SK-N-SH treated with all-trans-retinoic acid at 6 μM for 48 hours (cell line): ENCODE measurements around the gene UBE2Q2.

ENCODE experiments used
- PPARA ChIP-seq: fragments of 250-450 bp; sonication (Bioruptor Pico); IDR thresholded peaks from 2 replicates; pipeline ENCODE4 v1.5.0; 2020; ENCODE audit warnings: mild to moderate bottlenecking, borderline replicate concordance
- RARB ChIP-seq: fragments of 250-450 bp; sonication (Bioruptor Pico); IDR thresholded peaks from 2 replicates; pipeline ENCODE4 v1.8.0; 2021; ENCODE audit warnings: mild to moderate bottlenecking, moderate library complexity
- ZFP3 ChIP-seq: fragments of 250-450 bp; sonication (Bioruptor Pico); IDR thresholded peaks from 2 replicates; pipeline ENCODE4 v1.5.0; 2020; ENCODE audit warnings: mild to moderate bottlenecking, moderate library complexity

GRCh38 chr15:75814794-75815193 is 28.5 kb upstream of the UBE2Q2 start:
- TF ChIP-seq RARB (no peak), PPARA (no peak), ZFP3 (no peak)
